Lower leg skin (tissue), 3 donors: ENCODE data around the gene FGFRL1.

ENCODE experiments used
- POLR2A ChIP-seq, 2 donors: fragments of 450-650 bp; IDR thresholded peaks; one replicate each; pipeline ENCODE4 v1.6.1; 2016 to 2017; ENCODE audit warnings: antibody characterized with exemption in 2 of 2, mild to moderate bottlenecking in 1 of 2, moderate library complexity in 1 of 2
- TF ChIP-seq, protein P1 (sequence below), 3 donors: fragments of 450-650 bp; IDR thresholded peaks; one replicate each; pipeline ENCODE4 v1.5.1; 2016; ENCODE audit warnings: antibody characterized with exemption in 3 of 3, mild to moderate bottlenecking in 3 of 3, moderate library complexity in 2 of 3

DNA sequence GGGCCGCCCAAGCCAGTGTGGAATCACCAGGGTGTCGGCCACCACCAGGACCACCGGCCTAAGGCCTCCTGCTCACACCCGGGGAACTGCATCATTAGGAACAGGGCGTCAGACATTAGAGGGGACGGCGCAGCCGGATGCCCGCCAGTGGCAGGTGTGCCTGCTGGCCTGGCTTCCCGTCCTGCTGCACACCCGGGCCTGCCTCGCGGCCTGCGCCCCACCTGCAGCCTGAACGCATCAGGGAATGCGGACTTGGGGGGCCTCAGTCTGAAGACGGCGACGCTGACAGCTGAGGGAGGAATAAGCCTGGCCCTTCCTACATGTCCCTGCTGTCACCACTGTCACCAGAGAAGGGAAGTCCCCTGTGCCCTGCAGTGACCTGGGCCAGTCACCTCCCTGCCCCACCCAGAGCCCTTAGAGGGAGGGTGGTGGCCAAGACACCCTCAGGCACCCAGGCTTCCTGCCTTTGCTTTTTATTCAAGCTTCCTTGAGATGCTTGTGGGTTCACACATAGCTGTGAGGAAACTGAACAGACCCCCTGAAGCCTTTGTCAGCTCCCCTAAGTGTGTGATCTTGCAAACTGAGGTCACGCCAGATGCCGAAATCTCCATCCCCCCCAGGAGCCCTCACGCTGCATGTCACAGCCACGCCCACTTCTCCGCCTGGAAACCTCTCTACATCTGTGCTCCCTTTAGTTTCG lies 41.2 kb upstream of the FGFRL1 start:
- TF ChIP-seq, protein P1, sequence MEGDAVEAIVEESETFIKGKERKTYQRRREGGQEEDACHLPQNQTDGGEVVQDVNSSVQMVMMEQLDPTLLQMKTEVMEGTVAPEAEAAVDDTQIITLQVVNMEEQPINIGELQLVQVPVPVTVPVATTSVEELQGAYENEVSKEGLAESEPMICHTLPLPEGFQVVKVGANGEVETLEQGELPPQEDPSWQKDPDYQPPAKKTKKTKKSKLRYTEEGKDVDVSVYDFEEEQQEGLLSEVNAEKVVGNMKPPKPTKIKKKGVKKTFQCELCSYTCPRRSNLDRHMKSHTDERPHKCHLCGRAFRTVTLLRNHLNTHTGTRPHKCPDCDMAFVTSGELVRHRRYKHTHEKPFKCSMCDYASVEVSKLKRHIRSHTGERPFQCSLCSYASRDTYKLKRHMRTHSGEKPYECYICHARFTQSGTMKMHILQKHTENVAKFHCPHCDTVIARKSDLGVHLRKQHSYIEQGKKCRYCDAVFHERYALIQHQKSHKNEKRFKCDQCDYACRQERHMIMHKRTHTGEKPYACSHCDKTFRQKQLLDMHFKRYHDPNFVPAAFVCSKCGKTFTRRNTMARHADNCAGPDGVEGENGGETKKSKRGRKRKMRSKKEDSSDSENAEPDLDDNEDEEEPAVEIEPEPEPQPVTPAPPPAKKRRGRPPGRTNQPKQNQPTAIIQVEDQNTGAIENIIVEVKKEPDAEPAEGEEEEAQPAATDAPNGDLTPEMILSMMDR (IDR thresholded peaks at IDR 0.05): no peak
- no peak for TF ChIP-seq POLR2A (IDR thresholded peaks at IDR 0.05)
